Trophoblast cell (in vitro differentiated cells and primary cell): Measurements from ENCODE around the gene TTC24.
A peak's percentile ranks its signal among the peaks of the same experiment; 100 is the strongest.
"Not testable (repeated sequence)": the region's sequence is repeated elsewhere in the genome, so short reads cannot be mapped to it uniquely, and the experiment has no call there.

Experiments used
- DNase-seq, 2 donors: peaks; one replicate each; pipeline ENCODE4 v3.0.0-alpha.2; 2016
- H2AFZ ChIP-seq: 2 replicates; pipeline ENCODE4 v1.6.1; 2013; ENCODE audit warnings: low read length, moderate library complexity, mild to moderate bottlenecking; ENCODE audit not compliant: insufficient read depth, poor library complexity
- H2AK5ac ChIP-seq: 2 replicates; pipeline ENCODE4 v1.6.1; 2013; ENCODE audit warnings: mild to moderate bottlenecking, low read length
- H2BK120ac ChIP-seq: 2 replicates; pipeline ENCODE4 v1.6.1; 2013; ENCODE audit warnings: low read length, mild to moderate bottlenecking, moderate library complexity; ENCODE audit not compliant: insufficient read depth, poor library complexity
- H2BK12ac ChIP-seq: 2 replicates; pipeline ENCODE4 v1.6.1; 2013; ENCODE audit warnings: mild to moderate bottlenecking, low read length, moderate library complexity
- H2BK5ac ChIP-seq: 2 replicates; pipeline ENCODE4 v1.6.1; 2013; ENCODE audit warnings: low read length, low read depth, moderate library complexity, mild to moderate bottlenecking; ENCODE audit not compliant: poor library complexity
- H3K14ac ChIP-seq: 2 replicates; pipeline ENCODE4 v1.6.1; 2013; ENCODE audit warnings: mild to moderate bottlenecking, low read length
- H3K18ac ChIP-seq: 2 replicates; pipeline ENCODE4 v1.6.1; 2013; ENCODE audit warnings: mild to moderate bottlenecking, low read length
- H3K23ac ChIP-seq: 2 replicates; pipeline ENCODE4 v1.6.1; 2013; ENCODE audit warnings: low read length
- H3K27ac ChIP-seq: 2 replicates; pipeline ENCODE4 v1.5.1; 2013; ENCODE audit warnings: low read depth, mild to moderate bottlenecking, inconsistent platforms, low read length, moderate library complexity
- H3K27me3 ChIP-seq: 2 replicates; pipeline ENCODE4 v1.6.1; 2013; ENCODE audit warnings: inconsistent platforms, mild to moderate bottlenecking, low read length, moderate library complexity; ENCODE audit not compliant: insufficient read depth
- H3K36me3 ChIP-seq, 2 experiments: 1 replicate in 1 of 2; 2 replicates in 1 of 2; pipeline ENCODE4 v1.6.1; 2013; ENCODE audit warnings: low read length in 2 of 2, mild to moderate bottlenecking in 2 of 2, moderate library complexity in 1 of 2; ENCODE audit not compliant: insufficient read depth in 2 of 2, control insufficient read depth in 1 of 2
- H3K4ac ChIP-seq: 2 replicates; pipeline ENCODE4 v1.6.1; 2013; ENCODE audit warnings: low read depth, mild to moderate bottlenecking, low read length, moderate library complexity
- H3K4me1 ChIP-seq, 2 experiments: 1 replicate in 1 of 2; 2 replicates in 1 of 2; pipeline ENCODE4 v1.6.1; 2013; ENCODE audit warnings: low read length in 2 of 2, mild to moderate bottlenecking in 2 of 2, moderate library complexity in 1 of 2; ENCODE audit not compliant: insufficient read depth in 2 of 2, control insufficient read depth in 1 of 2
- H3K4me2 ChIP-seq: 2 replicates; pipeline ENCODE4 v1.6.1; 2013; ENCODE audit warnings: inconsistent platforms, mild to moderate bottlenecking, low read length, moderate library complexity
- H3K4me3 ChIP-seq: 2 replicates; pipeline ENCODE4 v1.5.1; 2013; ENCODE audit warnings: mild to moderate bottlenecking, low read depth, low read length, inconsistent platforms
- H3K79me1 ChIP-seq: one replicate; pipeline ENCODE4 v1.6.1; 2013; ENCODE audit warnings: low read length
- H3K79me2 ChIP-seq: 2 replicates; pipeline ENCODE4 v1.6.1; 2013; ENCODE audit warnings: low read length, mild to moderate bottlenecking; ENCODE audit not compliant: control insufficient read depth, insufficient read depth, poor library complexity
- H3K9ac ChIP-seq: 2 replicates; pipeline ENCODE4 v1.6.1; 2013; ENCODE audit warnings: mild to moderate bottlenecking, low read length
- H3K9me3 ChIP-seq: 2 replicates; pipeline ENCODE4 v1.6.1; 2013; ENCODE audit warnings: low read depth, mild to moderate bottlenecking, control low read depth, inconsistent platforms, low read length; ENCODE audit not compliant: insufficient read depth
- H4K12ac ChIP-seq: 2 replicates; pipeline ENCODE4 v1.6.1; 2013; ENCODE audit warnings: low read depth, mild to moderate bottlenecking, low read length, moderate library complexity
- H4K8ac ChIP-seq: 2 replicates; pipeline ENCODE4 v1.6.1; 2013; ENCODE audit warnings: low read depth, mild to moderate bottlenecking, low read length, moderate library complexity
- H4K91ac ChIP-seq: one replicate; pipeline ENCODE4 v1.6.1; 2013; ENCODE audit warnings: low read depth, mild to moderate bottlenecking, low read length, moderate library complexity
- WGBS: extraction: QIAGEN DNeasy Blood & Tissue Kit; methylation state at CpG from one replicate; pipeline ENCODE4 v1.1.7; 2013; ENCODE audit warnings: missing lambda C conversion rate; ENCODE audit not compliant: insufficient read length, insufficient coverage; ENCODE audit errors: extremely low coverage; 5-methylcytosine and 5-hydroxymethylcytosine counted together

TTC24 gene

DNA sequence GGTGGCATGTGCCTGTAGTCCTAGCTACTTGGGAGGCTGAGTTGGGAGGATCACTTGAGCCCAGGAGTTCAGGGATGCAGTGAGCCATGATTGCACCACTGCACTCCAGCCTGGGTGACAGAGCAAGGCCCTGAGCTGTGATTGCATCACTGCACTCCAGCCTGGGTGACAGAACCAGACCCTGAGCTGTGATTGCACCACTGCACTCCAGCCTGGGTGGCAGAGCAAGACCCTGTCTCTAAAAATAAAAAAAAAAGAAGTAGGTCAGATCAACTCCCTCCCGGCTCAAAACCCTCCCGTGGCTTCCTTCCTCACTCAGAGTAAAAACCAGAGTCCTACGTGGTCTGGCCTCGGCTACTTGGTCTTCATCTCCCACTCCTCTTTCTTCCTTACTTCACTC, 26.6 kb upstream of the TTC24 start:
- not testable (repeated sequence) for H3K18ac ChIP-seq, H3K27me3 ChIP-seq, H3K23ac ChIP-seq, H4K91ac ChIP-seq, H3K79me1 ChIP-seq, H4K8ac ChIP-seq, H3K27ac ChIP-seq, H4K12ac ChIP-seq, H2AFZ ChIP-seq, H2AK5ac ChIP-seq, H2BK120ac ChIP-seq, H3K9ac ChIP-seq, H3K79me2 ChIP-seq, H3K4me3 ChIP-seq, H3K9me3 ChIP-seq, H3K4ac ChIP-seq, H2BK5ac ChIP-seq, H3K4me1 ChIP-seq, H3K4me2 ChIP-seq, H3K14ac ChIP-seq, H2BK12ac ChIP-seq
- peaks cover 35 to 51% of the 10 kb centered on the region in 2 experiments for H3K36me3 ChIP-seq
- WGBS = no CpG with 5 or more reads among the region's 4 CpGs
- DNase-seq = peak; percentile 80 to 84

GRCh38 chr1:156553860-156554485, 25.6 kb upstream of the TTC24 start:
- Histone ChIP-seq H4K8ac (no peak overlapping the region), H3K4me3 (no peak overlapping the region), H2AK5ac (no peak overlapping the region), H3K4me2 (no peak overlapping the region), H3K27ac (no peak overlapping the region), H2BK120ac (no peak overlapping the region), H4K12ac (no peak overlapping the region), H3K14ac (no peak overlapping the region), H3K4me1 (peaks cover 3 to 5% of the 10 kb centered on the region in 2 experiments), H3K4ac (no peak overlapping the region), H3K79me2 (no peaks in the 10 kb centered on the region), H3K36me3 (peaks cover 28 to 42% of the 10 kb centered on the region in 2 experiments), H2BK5ac (no peak overlapping the region), H2AFZ (no peak overlapping the region), H3K18ac (no peak overlapping the region), H3K79me1 (no peaks in the 10 kb centered on the region), H2BK12ac (no peak overlapping the region), H3K27me3 (no peaks in the 10 kb centered on the region), H4K91ac (no peak overlapping the region), H3K23ac (no peak overlapping the region), H3K9ac (no peak overlapping the region), H3K9me3 (no peaks in the 10 kb centered on the region)
- DNase-seq = no peak
- no CpG with 5 or more reads among the region's 6 CpGs for WGBS

GRCh38 chr1:156554971-156555370, 24.6 kb upstream of the TTC24 start:
- H3K27me3 ChIP-seq = no peaks in the 10 kb centered on the region
- no peak overlapping the region for H3K27ac ChIP-seq
- no peak overlapping the region for H2BK12ac ChIP-seq
- peaks cover 9 to 10% of the 10 kb centered on the region in 2 experiments for H3K4me1 ChIP-seq
- no peak overlapping the region for H2BK5ac ChIP-seq
- no peak overlapping the region for H4K12ac ChIP-seq
- no peak overlapping the region for H3K9ac ChIP-seq
- H4K91ac ChIP-seq = no peak overlapping the region
- no peak overlapping the region for H2AFZ ChIP-seq
- no peaks in the 10 kb centered on the region for H3K79me2 ChIP-seq
- no peak overlapping the region for H2BK120ac ChIP-seq
- H3K18ac ChIP-seq = no peak overlapping the region
- no CpG with 5 or more reads among the region's 8 CpGs for WGBS
- no peak overlapping the region for H3K23ac ChIP-seq
- H4K8ac ChIP-seq = no peak overlapping the region
- H3K4me3 ChIP-seq = no peak overlapping the region
- H3K14ac ChIP-seq = no peak overlapping the region
- DNase-seq = no peak
- no peak overlapping the region for H2AK5ac ChIP-seq
- no peaks in the 10 kb centered on the region for H3K9me3 ChIP-seq
- H3K4ac ChIP-seq = no peak overlapping the region
- no peak overlapping the region for H3K4me2 ChIP-seq
- no peaks in the 10 kb centered on the region for H3K79me1 ChIP-seq
- peaks cover 32 to 43% of the 10 kb centered on the region in 2 experiments for H3K36me3 ChIP-seq

DNA sequence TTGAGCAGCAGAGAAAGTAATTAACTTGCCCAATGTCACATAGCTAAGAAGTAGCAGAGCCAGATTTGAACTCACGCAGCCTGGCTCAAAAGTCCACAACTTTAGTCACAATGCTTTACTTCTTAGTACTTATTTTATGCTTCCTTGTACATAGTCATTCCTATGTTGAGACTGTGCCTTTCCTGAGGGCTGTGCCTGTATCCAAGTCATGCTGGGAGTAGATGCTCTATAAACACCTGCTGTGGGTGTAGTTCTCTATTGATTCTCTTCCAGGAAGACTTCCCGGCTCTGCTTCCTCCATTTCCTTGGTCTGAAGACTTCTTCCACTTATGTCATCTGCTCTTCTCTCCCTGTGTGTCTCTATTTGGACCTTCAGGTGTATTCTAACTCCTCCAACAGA, 23.8 kb upstream of the TTC24 start:
- H3K14ac ChIP-seq = no peak overlapping the region
- no peak overlapping the region for H3K4me3 ChIP-seq
- H4K8ac ChIP-seq = no peak overlapping the region
- no peaks in the 10 kb centered on the region for H3K27me3 ChIP-seq
- H3K4me1 ChIP-seq = peaks cover 14 to 15% of the 10 kb centered on the region in 2 experiments
- H2AK5ac ChIP-seq = no peak overlapping the region
- no peaks in the 10 kb centered on the region for H3K9me3 ChIP-seq
- H4K12ac ChIP-seq = no peak overlapping the region
- no peak overlapping the region for H3K4me2 ChIP-seq
- H2BK12ac ChIP-seq = no peak overlapping the region
- no peak overlapping the region for H3K9ac ChIP-seq
- H3K79me2 ChIP-seq = peaks cover 1% of the 10 kb centered on the region
- H3K23ac ChIP-seq = no peak overlapping the region
- peaks cover 34 to 38% of the 10 kb centered on the region in 2 experiments for H3K36me3 ChIP-seq
- no peak overlapping the region for H4K91ac ChIP-seq
- no peak overlapping the region for H2BK120ac ChIP-seq
- H2AFZ ChIP-seq = no peak overlapping the region
- no peak overlapping the region for H3K18ac ChIP-seq
- no peak overlapping the region for H3K27ac ChIP-seq
- no peaks in the 10 kb centered on the region for H3K79me1 ChIP-seq
- no peak overlapping the region for H3K4ac ChIP-seq
- H2BK5ac ChIP-seq = no peak overlapping the region
- no CpG with 5 or more reads among the region's 2 CpGs for WGBS
- no peak for DNase-seq
